Epidermal melanocyte (primary cell): ENCODE data around the gene E2F2.

ENCODE experiments used
- DNase-seq: peaks from one replicate; pipeline ENCODE4 v3.0.0; 2011; ENCODE audit warnings: low spot score; ENCODE audit not compliant: insufficient read length

The E2F2 gene

DNA sequence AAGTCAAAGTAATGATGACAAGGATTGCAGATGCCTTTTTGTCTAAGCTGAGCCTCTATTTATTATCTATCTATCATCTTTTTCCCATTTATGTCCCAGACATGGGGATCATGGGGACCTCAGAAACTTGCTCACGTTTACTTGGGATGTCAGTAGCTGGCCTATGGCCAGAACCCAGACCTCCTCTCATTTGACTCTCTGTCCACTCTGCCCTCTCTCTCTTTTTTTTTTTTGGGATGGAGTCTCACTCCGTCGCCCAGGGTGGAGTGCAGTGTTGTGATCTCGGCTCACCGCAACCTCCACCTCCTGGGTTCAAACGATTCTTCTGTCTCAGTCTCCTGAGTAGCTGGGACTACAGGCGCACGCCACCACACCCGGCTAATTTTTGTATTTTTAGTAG, 32.0 kb upstream of the E2F2 start:
- DNase-seq: no peak

- DNase-seq: peak; percentile 92
These were observed 31.3 kb upstream of the E2F2 start for GRCh38 chr1:23562137-23562876.

- no peak for DNase-seq
These were observed 30.7 kb upstream of the E2F2 start for GRCh38 chr1:23561813-23562100.

DNA sequence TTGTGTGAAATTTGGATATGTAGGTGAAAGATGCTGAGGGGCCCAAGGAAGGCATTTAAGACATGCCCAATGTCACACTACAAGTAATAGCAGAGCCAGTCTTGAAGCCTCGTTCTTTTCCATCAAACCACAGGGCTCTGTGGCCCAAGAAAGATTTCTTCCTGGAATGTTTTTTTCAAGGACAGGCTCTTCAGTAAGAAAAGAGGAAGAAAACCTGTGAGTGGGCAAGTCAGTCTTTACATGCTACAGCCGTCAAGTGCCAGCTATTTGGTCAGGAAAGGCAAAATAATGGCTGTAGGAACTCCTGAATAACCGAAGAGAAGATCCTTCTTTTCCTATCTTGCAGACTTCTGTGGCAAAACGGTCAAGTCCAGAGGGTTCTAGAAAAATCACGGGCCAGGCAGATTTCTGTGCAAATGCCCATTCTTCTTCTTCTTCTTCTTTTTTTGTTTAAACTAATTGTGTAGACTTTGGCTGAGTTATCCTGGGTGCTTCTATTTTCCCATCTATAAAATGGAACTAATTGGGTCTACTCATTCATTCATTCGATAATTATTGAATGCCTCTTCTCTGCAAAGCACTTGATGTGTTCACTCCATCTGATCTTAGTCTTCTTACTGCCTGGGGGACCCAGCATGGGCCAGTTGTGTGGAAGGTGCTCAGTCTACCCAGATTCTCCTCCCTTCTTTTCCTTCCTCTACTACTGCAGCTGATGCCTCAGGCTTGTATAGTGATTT, 30.2 kb upstream of the E2F2 start:
- DNase-seq: no peak

DNA sequence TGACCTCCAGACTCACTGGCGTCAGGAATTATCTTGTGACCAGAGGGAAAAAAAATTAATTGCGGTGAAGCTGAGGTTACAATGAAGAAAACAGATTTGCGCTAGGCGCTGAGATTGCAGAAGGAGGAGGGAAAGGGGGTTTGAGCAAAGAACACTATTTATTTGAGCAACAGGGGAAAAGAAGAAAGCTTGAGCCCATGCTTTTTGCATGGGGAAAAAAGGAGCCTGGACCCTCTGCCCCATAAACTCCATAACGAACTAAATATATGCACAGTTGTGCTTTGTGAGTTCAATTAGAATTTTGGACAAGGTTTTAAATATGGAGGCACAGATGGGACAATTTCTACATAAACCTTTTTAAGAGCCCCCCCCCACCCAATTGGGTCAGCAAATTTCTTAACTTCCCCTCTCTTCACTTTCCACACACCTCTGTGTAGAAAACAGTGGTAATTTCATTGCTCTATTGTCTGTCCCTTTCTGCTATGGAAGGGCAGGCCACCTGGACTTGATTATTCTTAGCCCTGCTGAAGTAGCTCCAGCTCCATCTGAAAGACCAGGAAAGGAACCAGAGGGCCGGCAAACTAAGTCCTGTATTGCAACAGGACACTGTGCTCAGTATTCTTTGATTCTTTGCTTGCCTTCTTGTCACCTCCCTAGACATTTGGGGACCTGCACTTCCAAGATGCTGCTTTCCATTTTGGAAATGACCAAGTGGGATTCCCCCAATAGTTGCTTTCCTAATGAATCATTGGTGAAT, 29.1 kb upstream of the E2F2 start:
- no peak for DNase-seq

- DNase-seq: peak; percentile 93
These were observed 28.3 kb upstream of the E2F2 start, which contains the start of gene ID3 for GRCh38 chr1:23559136-23559984. Gene ID3 (minus strand): TSS chr1:23559501. CDS start chr1:23559426, 75 bp downstream.

DNA sequence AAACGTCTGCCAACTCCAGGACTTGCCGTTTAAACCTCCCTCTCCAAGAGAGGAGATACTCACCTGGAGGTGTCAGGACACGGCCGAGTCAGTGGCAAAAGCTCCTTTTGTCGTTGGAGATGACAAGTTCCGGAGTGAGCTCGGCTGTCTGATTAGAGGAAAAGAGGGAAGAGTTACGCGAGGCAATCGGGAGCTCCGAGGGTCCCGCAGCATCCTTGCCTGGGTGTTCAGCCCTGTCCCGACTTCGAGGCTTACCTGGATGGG, 27.8 kb upstream of the E2F2 start:
- DNase-seq: no peak

DNA sequence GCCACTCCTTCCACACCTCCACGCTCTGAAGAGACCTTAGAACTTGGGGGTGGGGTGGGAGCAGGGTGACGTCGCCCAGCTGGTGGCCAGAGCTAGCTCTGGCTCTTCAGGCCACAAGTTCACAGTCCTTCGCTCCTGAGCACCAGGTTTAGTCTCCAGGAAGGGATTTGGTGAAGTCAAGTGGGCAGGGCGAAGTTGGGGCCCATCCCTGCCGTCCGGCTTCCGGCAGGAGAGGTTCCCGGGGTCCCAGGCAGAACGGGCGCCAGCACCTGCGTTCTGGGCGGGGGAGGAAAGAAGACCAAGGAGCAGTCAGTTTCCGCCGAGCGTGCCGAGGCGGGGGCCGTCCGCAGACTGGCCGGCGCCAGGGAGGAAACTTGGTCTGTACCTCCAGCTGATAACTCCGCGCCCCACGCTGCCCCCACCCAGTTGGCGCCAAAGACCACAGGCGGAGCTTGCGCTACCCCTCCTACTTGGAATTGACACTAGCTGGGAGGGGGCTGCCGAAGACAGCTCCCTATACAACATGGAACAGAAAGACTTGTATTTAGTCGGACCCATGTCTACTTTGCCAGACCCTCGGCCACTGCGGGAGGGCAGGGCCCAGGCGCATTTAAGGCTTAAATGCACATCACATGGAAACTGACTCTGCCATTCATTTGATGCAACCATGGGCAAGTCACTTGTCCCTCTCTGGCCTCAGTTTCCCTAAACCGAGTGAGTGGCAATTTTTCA, 27.3 kb upstream of the E2F2 start:
- no peak for DNase-seq

- DNase-seq: no peak
These were observed 26.6 kb upstream of the E2F2 start for GRCh38 chr1:23557471-23558124.

DNA sequence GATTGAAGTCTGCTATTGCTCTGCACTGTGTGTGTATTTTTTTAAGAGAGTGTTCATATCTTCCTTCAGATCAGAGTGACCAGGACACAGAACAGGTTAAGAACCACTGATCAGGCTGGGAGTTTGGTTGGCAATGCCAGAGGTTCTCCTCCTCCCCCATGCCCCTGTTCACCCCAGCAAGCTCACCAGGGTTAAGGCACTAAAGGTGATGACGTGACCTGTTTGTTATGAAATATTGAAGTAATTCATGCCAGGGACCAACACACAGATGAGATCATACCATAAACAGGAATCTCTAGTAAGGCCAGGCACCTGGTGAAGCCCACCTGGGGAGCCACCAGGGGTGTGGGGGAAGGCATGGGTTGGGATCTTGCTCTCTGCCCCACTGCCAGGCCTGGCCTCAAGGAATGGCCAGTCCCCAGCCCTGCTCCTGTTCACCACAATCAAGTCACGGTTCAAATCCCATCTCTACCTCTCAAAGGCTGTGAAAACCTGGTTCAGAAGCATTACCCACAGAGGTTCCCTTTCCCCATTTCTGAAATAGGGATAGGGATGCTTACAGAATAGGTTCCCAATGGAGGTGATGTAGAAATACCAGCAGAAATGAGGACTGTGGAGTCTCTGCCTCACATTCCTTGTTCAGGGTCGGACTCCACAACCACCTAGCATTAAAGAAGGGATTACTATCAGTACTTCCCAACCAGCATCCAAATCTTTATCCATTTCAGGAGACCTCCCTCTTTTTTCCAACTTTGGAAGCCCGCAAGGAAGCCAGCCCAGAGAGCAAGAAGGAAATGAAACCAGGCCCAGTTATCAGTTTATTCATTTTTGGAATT, 25.8 kb upstream of the E2F2 start:
- no peak for DNase-seq

DNA sequence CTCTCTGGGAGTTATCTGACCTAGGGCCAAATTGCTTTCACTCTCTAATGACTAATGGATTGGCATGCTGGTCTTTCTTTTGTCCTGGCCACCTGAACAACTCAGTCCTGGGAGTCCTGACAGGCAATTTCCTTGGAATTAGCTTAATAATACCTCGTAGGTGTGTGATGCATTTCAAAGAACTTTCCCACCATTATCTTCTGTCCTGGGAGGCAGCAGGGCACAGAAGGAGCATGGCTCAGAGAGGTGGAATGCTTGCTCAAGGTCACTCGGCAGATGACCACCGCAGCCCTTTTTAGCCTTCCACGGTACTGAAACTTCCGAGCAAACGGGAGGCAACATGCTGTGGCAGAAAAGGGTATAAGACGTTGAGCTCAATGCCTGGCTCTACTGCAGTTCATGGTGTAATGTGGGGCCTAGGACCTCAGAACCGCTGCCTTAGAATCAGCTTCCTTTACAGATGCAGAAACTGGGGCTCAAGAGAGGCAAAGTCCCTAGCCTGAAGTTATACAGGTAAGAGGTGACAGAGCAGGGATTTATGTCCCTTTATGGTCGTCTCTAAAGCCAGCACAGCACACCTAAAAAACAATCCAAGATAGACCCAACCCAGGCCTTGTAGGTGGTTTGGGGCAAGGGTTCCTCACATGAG, 25.1 kb upstream of the E2F2 start:
- DNase-seq: no peak

- no peak for DNase-seq
These were observed 24.4 kb upstream of the E2F2 start for GRCh38 chr1:23555270-23555985.

DNA sequence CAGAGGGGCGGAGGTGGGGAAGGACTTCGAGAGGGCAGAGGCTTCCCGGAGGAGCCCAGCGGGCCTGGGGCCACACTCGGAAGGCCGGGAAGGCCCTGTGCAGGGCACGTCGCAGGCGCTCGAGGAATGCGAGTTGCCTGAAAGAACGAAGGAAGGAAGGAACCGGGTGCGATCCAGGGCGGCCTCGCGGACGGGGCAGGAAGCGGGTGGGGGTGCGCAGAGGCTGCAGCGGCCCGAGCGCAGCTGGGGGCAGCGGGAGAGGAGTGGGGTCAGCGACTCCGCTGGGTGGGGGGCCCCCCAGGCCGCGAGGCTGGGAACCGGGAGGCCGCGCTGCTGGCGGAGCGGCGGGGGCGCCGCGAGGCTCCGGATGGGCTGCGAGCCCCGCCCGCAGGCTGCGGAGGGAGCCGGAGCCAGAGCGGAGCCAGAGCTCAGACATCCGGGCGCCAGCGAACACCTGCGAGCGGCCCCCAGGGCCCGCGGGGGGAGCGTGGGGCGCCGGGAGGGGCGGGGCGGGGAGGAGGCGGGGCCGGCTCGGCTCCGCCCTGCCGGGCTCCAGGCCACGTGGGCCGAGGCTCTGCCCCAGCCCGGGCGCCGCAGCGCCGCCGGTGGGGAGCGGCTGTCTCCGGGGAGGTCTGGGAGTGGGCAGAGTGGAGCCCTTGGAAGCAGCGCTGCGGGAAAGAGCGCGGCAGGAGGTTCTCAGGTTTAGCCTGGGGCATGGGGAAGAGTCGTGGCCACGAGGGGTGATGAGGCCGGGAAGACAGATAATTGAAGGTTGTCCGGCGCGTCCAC, 23.6 kb upstream of the E2F2 start:
- peak; percentile 77 for DNase-seq

DNA sequence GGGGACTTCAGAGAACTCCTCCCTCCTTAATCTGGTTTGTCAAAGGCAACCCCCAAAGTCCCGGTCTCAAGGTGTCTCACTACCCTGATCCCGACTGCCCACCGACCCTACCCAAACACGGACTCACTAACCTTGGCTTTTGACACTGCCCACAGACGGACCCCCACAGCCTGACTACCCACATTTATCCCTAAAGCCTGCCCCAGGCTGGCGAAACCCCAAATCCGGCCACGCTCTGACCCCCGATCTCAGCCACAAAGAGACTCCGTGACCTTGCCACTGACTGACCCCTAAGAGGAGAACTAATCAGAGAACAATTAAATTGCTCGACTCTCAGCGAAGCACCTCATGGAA, 23.1 kb upstream of the E2F2 start:
- DNase-seq: no peak

DNA sequence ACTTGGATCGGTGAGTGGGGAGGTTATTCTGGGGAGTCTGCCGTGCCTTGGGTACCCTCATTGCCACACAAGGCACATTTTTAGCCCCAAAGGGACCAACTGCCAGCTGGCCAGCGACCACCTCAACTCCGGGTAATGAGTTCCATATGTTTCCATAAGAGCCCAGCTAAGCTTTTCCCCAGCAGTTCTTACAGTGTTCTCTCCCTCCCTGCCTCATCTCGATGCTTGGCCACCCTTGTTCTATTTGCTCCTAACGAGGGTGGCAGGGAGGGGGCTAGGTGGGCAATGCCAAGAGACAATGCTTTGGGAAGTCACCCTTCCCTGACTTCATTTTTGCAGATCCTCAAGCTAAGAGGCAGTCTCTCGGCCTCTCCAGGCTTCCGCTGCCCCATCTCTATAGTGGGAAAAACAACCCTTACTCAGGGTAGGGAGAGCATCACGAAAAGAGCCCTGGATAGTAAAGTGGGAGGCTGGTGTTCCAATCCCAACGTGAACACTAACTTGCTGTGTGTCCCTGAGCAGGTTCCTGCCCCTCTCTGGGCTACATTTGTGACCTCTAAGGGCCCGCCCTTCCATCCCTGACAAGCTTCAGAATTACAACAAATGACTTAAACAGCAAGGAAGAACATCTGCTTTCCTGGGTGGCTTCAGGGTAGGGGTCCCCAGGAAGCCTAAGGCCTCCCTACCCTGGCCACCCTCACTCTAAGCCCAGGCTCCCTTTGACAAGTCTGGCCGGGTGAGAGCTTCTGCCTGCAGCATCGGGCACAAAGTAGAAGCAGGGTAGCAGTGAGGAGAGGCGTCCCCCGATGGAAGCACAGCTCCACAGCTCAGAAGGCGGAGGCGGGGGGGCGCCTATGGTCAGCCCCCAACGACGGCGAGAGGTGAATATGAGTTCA, 22.4 kb upstream of the E2F2 start:
- no peak for DNase-seq

DNA sequence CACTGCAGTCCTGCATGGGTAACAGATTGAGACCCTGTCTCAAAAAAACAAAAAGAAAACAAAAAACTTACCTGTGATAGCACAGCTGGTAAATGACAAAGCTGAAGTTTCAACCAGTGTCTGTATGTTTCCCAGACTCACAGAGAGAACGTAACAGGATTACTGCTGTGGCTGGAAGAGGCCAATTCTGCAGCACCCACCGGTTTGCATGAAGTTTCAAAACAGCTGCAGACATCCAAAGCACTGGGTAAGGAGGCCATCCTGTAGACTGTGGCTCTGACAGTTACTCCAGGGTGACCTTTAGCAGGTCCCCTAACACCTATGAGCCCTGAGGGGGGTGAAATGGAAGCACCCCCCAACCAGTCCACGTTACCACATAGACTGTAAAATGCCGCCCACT, 20.8 kb upstream of the E2F2 start:
- DNase-seq: no peak

DNA sequence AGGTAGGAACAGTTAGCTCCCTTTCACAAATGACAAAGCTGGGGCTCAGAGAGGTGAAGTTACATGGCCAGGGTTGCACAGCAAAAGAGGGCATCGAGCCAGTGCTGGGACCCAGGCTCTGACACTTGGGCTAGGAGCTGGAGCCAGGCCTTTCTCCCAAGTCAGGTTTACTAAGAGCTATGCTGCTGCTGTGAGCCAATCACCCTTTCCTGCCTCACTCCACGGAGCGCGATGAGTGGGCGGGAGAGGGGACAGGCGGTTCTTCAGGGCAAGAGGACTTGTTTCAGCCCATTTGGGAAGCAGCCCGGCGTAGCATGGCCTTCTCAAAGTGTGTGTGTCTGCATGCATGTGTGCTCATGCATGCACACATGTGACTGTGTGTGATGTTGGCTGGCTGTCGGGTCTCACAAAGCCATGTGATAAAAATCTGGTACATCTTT, 17.7 kb upstream of the E2F2 start:
- DNase-seq: no peak
